ENCODE results near the gene RAB40B. TPM values are rescaled to one million over a fixed set of nuclear protein-coding genes. Genes with fewer than 3 reads are reported as not detected.

The RAB40B gene
- total and polyA plus RNA-seq, 2 of the 13 experiments (the other 11 are each of a cell fraction or from before 2014, with no cell fraction given): 6.2 to 6.5 TPM

DNA sequence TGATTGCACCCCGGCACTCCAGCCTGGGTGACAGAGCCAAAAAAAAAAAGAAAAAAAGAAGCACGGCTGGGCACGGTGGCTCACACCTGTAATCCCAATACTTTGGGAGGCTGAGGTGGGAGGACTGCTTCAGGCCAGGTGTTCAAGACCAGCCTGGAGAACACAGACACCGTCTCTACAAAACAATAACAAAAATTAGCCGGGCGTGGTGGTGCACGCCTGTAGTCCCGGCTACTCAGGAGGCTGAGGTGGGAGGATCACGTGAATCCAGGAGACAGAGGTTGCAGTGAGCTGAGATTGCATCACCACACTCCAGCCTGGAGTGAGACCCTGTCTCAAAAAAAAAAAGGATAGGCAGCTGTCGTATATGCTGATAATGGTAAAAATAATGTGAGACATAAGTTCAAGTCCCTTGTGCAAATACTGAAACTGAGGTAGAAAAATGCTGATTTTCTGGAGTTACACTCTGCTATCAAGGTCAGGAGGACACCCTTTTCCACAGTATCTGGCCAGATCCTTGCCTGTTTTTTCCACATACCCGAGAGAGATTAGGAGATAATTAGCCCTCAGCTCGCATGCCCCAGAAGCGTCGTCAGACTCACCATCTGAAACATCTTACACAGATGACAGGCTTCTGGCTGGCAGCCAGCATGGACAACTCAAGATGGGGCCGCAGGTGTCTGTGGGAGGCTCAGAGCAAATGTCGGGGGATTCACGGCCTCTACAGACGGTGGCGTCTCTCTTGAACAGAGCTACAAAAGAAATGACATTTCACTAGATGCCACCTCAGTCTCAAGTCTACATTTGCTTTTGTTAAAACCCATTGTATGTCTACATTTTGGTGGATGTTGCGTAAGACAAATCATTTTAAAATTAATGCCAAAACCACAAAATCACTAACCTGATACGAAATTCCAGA lies 87.1 kb downstream of the RAB40B start:
- CTCF ChIA-PET (ENCODE audit: low intra/inter-chr PET ratio, low total read pairs): no interaction called here
- ATAC-seq: no peak
- WGBS (ENCODE audit: low lambda C conversion rate): 93% methylated on average over 21 of the region's 21 CpGs

More for the DNA sequence above, 87.1 kb downstream of the RAB40B start:
- H3K9me3 ChIP-seq (ENCODE audit: low read length): no peaks in the 10 kb centered on the region
- no TSS peak for BruUV-seq (replicated peaks)
- peaks cover 2% of the 10 kb centered on the region for H3K4me1 ChIP-seq (ENCODE audit: insufficient read depth, low read length)
- H3K27me3 ChIP-seq (ENCODE audit: control insufficient read depth in 1 of 2, insufficient read depth in 2 of 2, low read length in 2 of 2): no peaks in the 10 kb centered on the region
- H3K27ac ChIP-seq (ENCODE audit: extremely low read length, insufficient read depth, low read length): no peak overlapping the region
- peaks cover 20 to 23% of the 10 kb centered on the region in 2 experiments for H3K36me3 ChIP-seq (replicated peaks in 1 of 2; ENCODE audit: control insufficient read depth in 1 of 2, insufficient read depth in 2 of 2, low read length in 2 of 2)
- POLR2A ChIA-PET: interaction anchor here (0.7 kb wide), 1 partner anchor 169 kb away, joined by 3 read pairs; no protein-coding TSS in a partner anchor
- TF ChIP-seq ZBTB8A (CRISPR knock-in tag; IDR thresholded peaks at IDR 0.05; ENCODE audit: borderline replicate concordance, low read depth) (no peak), ZNF549 (CRISPR knock-in tag; IDR thresholded peaks at IDR 0.05) (no peak), ZNF670 (CRISPR knock-in tag; IDR thresholded peaks at IDR 0.05; ENCODE audit: borderline replicate concordance) (no peak), MEIS1 (CRISPR knock-in tag; IDR thresholded peaks at IDR 0.05; ENCODE audit: borderline replicate concordance) (no peak), CEBPG (CRISPR knock-in tag; IDR thresholded peaks at IDR 0.05) (0 out of 2 replicates have a peak, but pooled peaks have one; percentile 13), SUZ12 (IDR thresholded peaks at IDR 0.05; ENCODE audit: low read depth, low read length) (no peak), MYC (CRISPR knock-in tag; IDR thresholded peaks at IDR 0.05; ENCODE audit: borderline replicate concordance) (no peak), CEBPB (IDR thresholded peaks at IDR 0.05; ENCODE audit: borderline replicate concordance, low read depth, low read length) (peak; percentile 88)
- TF ChIP-seq, protein P1, sequence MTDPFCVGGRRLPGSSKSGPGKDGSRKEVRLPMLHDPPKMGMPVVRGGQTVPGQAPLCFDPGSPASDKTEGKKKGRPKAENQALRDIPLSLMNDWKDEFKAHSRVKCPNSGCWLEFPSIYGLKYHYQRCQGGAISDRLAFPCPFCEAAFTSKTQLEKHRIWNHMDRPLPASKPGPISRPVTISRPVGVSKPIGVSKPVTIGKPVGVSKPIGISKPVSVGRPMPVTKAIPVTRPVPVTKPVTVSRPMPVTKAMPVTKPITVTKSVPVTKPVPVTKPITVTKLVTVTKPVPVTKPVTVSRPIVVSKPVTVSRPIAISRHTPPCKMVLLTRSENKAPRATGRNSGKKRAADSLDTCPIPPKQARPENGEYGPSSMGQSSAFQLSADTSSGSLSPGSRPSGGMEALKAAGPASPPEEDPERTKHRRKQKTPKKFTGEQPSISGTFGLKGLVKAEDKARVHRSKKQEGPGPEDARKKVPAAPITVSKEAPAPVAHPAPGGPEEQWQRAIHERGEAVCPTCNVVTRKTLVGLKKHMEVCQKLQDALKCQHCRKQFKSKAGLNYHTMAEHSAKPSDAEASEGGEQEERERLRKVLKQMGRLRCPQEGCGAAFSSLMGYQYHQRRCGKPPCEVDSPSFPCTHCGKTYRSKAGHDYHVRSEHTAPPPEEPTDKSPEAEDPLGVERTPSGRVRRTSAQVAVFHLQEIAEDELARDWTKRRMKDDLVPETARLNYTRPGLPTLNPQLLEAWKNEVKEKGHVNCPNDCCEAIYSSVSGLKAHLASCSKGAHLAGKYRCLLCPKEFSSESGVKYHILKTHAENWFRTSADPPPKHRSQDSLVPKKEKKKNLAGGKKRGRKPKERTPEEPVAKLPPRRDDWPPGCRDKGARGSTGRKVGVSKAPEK (CRISPR knock-in tag; IDR thresholded peaks at IDR 0.05; ENCODE audit: borderline replicate concordance): no peak
- no peak overlapping the region for H3K9ac ChIP-seq (ENCODE audit: insufficient read depth, low read depth, low read length)
- no peaks in the 10 kb centered on the region for H4K20me1 ChIP-seq (ENCODE audit: insufficient read depth, low read length)
- no peak overlapping the region for H2AFZ ChIP-seq (ENCODE audit: low read length)
- intact Hi-C loops (cut with micrococcal nuclease; ENCODE audit: unreplicated experiment) (no loop called here), in situ Hi-C loops (cut with HindIII; ENCODE audit: extremely low pct_ligation_motif_present, low pct_unique_long_range_greater_than_20kb) (no loop called here)
- H3K4me2 ChIP-seq (ENCODE audit: low read depth, low read length): no peak overlapping the region
- FAIRE-seq (peak; percentile 21), DNase-seq (ENCODE audit: low spot score) (no peak)
- no peak overlapping the region for H3K4me3 ChIP-seq (replicated peaks in 1 of 3; ENCODE audit: insufficient read depth in 1 of 3, low read depth in 2 of 3, low read length in 3 of 3)
- H3K79me2 ChIP-seq (ENCODE audit: insufficient read depth, low read length): no peaks in the 10 kb centered on the region
